Esophagus squamous epithelium (tissue), 5 donors: ENCODE measurements around the gene ERI2. TPM values are rescaled to one million over a fixed set of nuclear protein-coding genes. Genes with fewer than 3 reads are reported as not detected.
"Not testable (repeated sequence)": the region's sequence is repeated elsewhere in the genome, so short reads cannot be mapped to it uniquely, and the experiment has no call there.

ENCODE experiments used
- DNase-seq: peaks from one replicate; lab custom pipeline; 2025; lab: John Stamatoyannopoulos, UW
- H3K27ac ChIP-seq, 4 donors: fragments of 200-600 bp; sonication (generic); one replicate each; pipeline ENCODE4 v1.5.1; 2016 to 2019; ENCODE audit warnings: mild to moderate bottlenecking in 1 of 4
- H3K27me3 ChIP-seq, 4 donors: fragments of 200-600 bp; sonication (generic); 1 replicate in 3 of 4; 2 replicates in 1 of 4; pipeline versions ENCODE4 v1.5.1 to v1.6.0; 2017 to 2021; ENCODE audit warnings: antibody characterized with exemption in 1 of 4
- H3K36me3 ChIP-seq, 3 donors: fragments of 200-600 bp; sonication (generic); one replicate each; pipeline ENCODE4 v1.5.1; 2016 to 2019
- H3K4me1 ChIP-seq, 3 donors: fragments of 200-600 bp; sonication (generic); one replicate each; pipeline ENCODE4 v1.5.1; 2017 to 2019
- H3K4me3 ChIP-seq, 4 donors: fragments of 200-600 bp; sonication (generic); 1 replicate in 3 of 4; 2 replicates in 1 of 4; pipeline ENCODE4 v1.5.1; 2016 to 2019; ENCODE audit warnings: mild to moderate bottlenecking in 2 of 4, moderate library complexity in 1 of 4
- H3K9me3 ChIP-seq, 3 donors: fragments of 200-600 bp; sonication (generic); one replicate each; pipeline ENCODE4 v1.5.1; 2016 to 2019
- POLR2A ChIP-seq, 4 donors: fragments of 450-650 bp; IDR thresholded peaks; one replicate each; pipeline ENCODE4 v1.6.1; 2017; ENCODE audit warnings: antibody characterized with exemption in 4 of 4, mild to moderate bottlenecking in 4 of 4, moderate library complexity in 3 of 4
- WGBS, 2 donors: methylation state at CpG; one replicate each; pipeline ENCODE4 v1.1.5; 2018; 5-methylcytosine and 5-hydroxymethylcytosine counted together
- intact Hi-C: fragments of 100-400 bp; cut with DNase I; formaldehyde crosslinking; loops from one replicate; pipeline ENCODE4 v1.15.0; 2022
- total RNA-seq, 4 donors: library from RNA; depleted of rRNA; stranded (reverse); fragments of >200 nt; gene quantifications; one replicate each; pipeline ENCODE4 v1.1.0, GENCODE V29; 2016
- TF ChIP-seq, protein P1 (sequence below), 6 experiments: fragments of 450-650 bp in 4 of 6; fragments of 200-600 bp in 2 of 6; sonication (generic) in 2 of 6; IDR thresholded peaks; one replicate each; pipeline ENCODE4 v1.5.1; 2016 to 2019; ENCODE audit warnings: antibody characterized with exemption in 6 of 6, mild to moderate bottlenecking in 4 of 6, moderate library complexity in 4 of 6
- donor health status: DM: yes; HTN: yes; CAD: no.

Gene ERI2
- total RNA-seq, 4 donors from 2014 or later = 12.5 to 20.0 (median 19.0) TPM

GRCh38 chr16:20768818-20769217 is 37.5 kb downstream of the ERI2 start:
- Histone ChIP-seq H3K4me3 (no peak overlapping the region), H3K9me3 (no peaks in the 10 kb centered on the region), H3K27me3 (no peaks in the 10 kb centered on the region), H3K4me1 (peaks cover 0 to 12% (median 0%) of the 10 kb centered on the region in 3 donors), H3K36me3 (no peaks in the 10 kb centered on the region), H3K27ac (no peak overlapping the region)
- no peak for TF ChIP-seq POLR2A (IDR thresholded peaks at IDR 0.05)
- TF ChIP-seq, protein P1, sequence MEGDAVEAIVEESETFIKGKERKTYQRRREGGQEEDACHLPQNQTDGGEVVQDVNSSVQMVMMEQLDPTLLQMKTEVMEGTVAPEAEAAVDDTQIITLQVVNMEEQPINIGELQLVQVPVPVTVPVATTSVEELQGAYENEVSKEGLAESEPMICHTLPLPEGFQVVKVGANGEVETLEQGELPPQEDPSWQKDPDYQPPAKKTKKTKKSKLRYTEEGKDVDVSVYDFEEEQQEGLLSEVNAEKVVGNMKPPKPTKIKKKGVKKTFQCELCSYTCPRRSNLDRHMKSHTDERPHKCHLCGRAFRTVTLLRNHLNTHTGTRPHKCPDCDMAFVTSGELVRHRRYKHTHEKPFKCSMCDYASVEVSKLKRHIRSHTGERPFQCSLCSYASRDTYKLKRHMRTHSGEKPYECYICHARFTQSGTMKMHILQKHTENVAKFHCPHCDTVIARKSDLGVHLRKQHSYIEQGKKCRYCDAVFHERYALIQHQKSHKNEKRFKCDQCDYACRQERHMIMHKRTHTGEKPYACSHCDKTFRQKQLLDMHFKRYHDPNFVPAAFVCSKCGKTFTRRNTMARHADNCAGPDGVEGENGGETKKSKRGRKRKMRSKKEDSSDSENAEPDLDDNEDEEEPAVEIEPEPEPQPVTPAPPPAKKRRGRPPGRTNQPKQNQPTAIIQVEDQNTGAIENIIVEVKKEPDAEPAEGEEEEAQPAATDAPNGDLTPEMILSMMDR (IDR thresholded peaks at IDR 0.05) = no peak
- no peak for DNase-seq
- intact Hi-C loops = no loop called here
- 40 to 85% methylated on average over 1 of the region's 1 CpG for WGBS, 2 donors

GRCh38 chr16:20768121-20768520 is 38.2 kb downstream of the ERI2 start:
- DNase-seq = no peak
- Histone ChIP-seq H3K36me3 (no peaks in the 10 kb centered on the region), H3K4me3 (no peak overlapping the region), H3K27ac (no peak overlapping the region), H3K4me1 (peaks cover 0 to 16% (median 0%) of the 10 kb centered on the region in 3 donors), H3K9me3 (no peaks in the 10 kb centered on the region), H3K27me3 (no peaks in the 10 kb centered on the region)
- intact Hi-C loops = no loop called here
- WGBS, 2 donors = 100% methylated on average over 1 of the region's 1 CpG; no CpG with 5 or more reads in 1 of the 2 donors
- no peak for TF ChIP-seq POLR2A (IDR thresholded peaks at IDR 0.05)
- TF ChIP-seq, protein P1 (IDR thresholded peaks at IDR 0.05) = no peak

DNA sequence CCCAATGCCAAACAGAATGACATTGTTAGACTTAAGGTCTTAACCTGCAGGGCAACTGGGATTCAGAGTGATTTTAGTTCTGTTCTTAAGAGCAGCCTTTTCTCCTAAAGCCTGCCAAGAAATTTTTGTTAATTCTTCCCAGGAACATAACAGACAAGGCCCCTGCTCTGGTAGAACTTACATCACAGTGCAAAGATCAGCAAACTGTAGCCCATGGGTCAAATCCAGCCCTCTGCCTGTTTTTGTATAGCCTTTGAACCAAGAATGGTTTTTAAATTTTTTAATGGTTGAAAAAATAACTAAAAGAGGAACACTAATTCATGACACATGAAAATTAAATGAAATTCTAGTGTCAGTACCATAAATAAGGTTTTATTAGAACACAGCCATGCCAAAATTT is 38.7 kb downstream of the ERI2 start:
- Histone ChIP-seq H3K4me1 (peaks cover 0 to 21% (median 0%) of the 10 kb centered on the region in 3 donors), H3K9me3 (no peaks in the 10 kb centered on the region), H3K36me3 (no peaks in the 10 kb centered on the region), H3K27ac (peak overlapping the region in 1 of 4 donors; percentile 30), H3K4me3 (no peak overlapping the region), H3K27me3 (no peaks in the 10 kb centered on the region)
- intact Hi-C loops = no loop called here
- no peak for TF ChIP-seq POLR2A (IDR thresholded peaks at IDR 0.05)
- TF ChIP-seq, protein P1 (IDR thresholded peaks at IDR 0.05) = no peak
- no peak for DNase-seq

GRCh38 chr16:20766294-20766693 is 40.0 kb downstream of the ERI2 start:
- Histone ChIP-seq H3K27me3 (no peaks in the 10 kb centered on the region), H3K4me1 (peaks cover 0 to 28% (median 0%) of the 10 kb centered on the region in 3 donors), H3K36me3 (no peaks in the 10 kb centered on the region), H3K4me3 (no peak overlapping the region), H3K27ac (no peak overlapping the region), H3K9me3 (no peaks in the 10 kb centered on the region)
- no peak for DNase-seq
- 86 to 94% methylated on average over 5 of the region's 5 CpGs for WGBS, 2 donors
- no peak for TF ChIP-seq POLR2A (IDR thresholded peaks at IDR 0.05)
- intact Hi-C loops = no loop called here

DNA sequence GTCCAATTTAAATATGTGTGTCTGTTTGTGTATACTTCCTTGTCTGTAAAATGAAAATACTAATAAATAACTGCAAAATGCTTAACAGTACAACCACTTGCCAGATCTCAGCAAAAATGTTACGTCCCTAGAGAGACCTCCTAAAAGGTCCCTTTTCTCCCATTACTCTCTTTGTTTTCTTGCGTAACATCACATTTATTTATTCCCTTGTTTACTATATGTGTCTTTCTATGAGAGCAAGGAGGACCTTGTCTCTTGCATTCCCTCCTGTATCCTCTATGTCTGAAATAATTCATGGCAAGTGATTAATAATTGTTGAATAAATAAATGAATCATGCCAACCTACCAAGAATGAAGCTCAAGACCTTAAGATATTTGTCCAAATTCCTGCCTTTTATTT is 40.5 kb downstream of the ERI2 start:
- H3K4me3 ChIP-seq = no peak overlapping the region
- intact Hi-C loops = no loop called here
- no peaks in the 10 kb centered on the region for H3K9me3 ChIP-seq
- TF ChIP-seq, protein P1 (IDR thresholded peaks at IDR 0.05) = no peak
- TF ChIP-seq POLR2A (IDR thresholded peaks at IDR 0.05) = no peak
- no peaks in the 10 kb centered on the region for H3K36me3 ChIP-seq
- 91 to 92% methylated on average over 2 of the region's 2 CpGs for WGBS, 2 donors
- no peaks in the 10 kb centered on the region for H3K27me3 ChIP-seq
- H3K4me1 ChIP-seq = peaks cover 0 to 28% (median 0%) of the 10 kb centered on the region in 3 donors
- DNase-seq = no peak
- H3K27ac ChIP-seq = no peak overlapping the region

DNA sequence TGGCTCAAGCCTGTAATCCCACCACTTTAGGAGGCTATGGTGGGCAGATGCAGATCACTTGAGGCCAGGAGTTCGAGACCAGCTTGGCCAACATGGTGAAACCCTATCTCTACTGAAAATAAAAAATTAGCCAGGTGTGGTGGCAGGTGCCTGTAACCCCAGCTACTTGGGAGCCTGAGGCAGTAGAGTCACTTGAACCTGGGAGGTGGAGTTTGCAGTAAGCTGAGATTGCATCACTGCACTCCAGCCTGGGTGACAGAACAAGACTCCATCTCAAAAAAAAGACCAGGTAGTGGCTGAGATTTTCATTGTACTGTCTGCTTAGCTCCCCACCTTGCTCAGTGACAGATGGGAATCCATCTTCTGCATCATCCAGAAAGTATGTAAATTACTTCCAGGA is 41.8 kb downstream of the ERI2 start:
- H3K36me3 ChIP-seq, H3K4me3 ChIP-seq, H3K27me3 ChIP-seq, DNase-seq, intact Hi-C loops, H3K9me3 ChIP-seq: not testable (repeated sequence)
- peak overlapping the region in 2 of 4 donors; percentile 81 to 83 for H3K27ac ChIP-seq
- 88 to 89% methylated on average over 1 of the region's 1 CpG for WGBS, 2 donors
- H3K4me1 ChIP-seq = peaks cover 0 to 28% (median 0%) of the 10 kb centered on the region in 3 donors
